Natural killer cell (primary cell): ENCODE measurements around the gene PRKG1. TPM values are rescaled to one million over a fixed set of nuclear protein-coding genes. Genes with fewer than 3 reads are reported as not detected.

Experiments used
- ATAC-seq, 3 donors: fragments of 150-1000 bp in 2 of 3; fragments of 200-7000 bp in 1 of 3; cut with Tn5 transposase; 1 replicate in 1 of 3; 2 replicates in 2 of 3; pipeline ENCODE4 v1.10.0; 2021; ENCODE audit warnings: mild to moderate bottlenecking in 2 of 3, moderate library complexity in 2 of 3
- DNase-seq, 2 donors: peaks; one replicate each; pipeline versions ENCODE4 v3.0.0 to v3.0.0-alpha.2; 2013 to 2021; ENCODE audit warnings: mixed read lengths in 1 of 2
- H3K27ac ChIP-seq: one replicate; pipeline ENCODE4 v1.5.1; 2013; ENCODE audit warnings: mild to moderate bottlenecking, low read length
- H3K27me3 ChIP-seq: one replicate; pipeline ENCODE4 v1.6.1; 2013; ENCODE audit warnings: low read length; ENCODE audit not compliant: control insufficient read depth, insufficient read depth
- H3K36me3 ChIP-seq: one replicate; pipeline ENCODE4 v1.6.1; 2013; ENCODE audit warnings: low read length; ENCODE audit not compliant: control insufficient read depth, insufficient read depth
- H3K4me1 ChIP-seq: one replicate; pipeline ENCODE4 v1.6.1; 2013; ENCODE audit warnings: low read length; ENCODE audit not compliant: control insufficient read depth, insufficient read depth
- H3K4me3 ChIP-seq: one replicate; pipeline ENCODE4 v1.5.1; 2013; ENCODE audit warnings: low read length
- H3K9me3 ChIP-seq: one replicate; pipeline ENCODE4 v1.6.1; 2013; ENCODE audit warnings: low read length; ENCODE audit not compliant: control insufficient read depth, insufficient read depth
- H3K27ac Mint-ChIP-seq, 2 donors: one replicate each; pipeline ENCODE4 v1.8.0; 2022; ENCODE audit warnings: mild to moderate bottlenecking in 2 of 2, mixed read lengths in 2 of 2, moderate library complexity in 1 of 2
- H3K27me3 Mint-ChIP-seq, 2 donors: one replicate each; pipeline ENCODE4 v1.8.0; 2022; ENCODE audit warnings: low read depth in 2 of 2, mixed read lengths in 2 of 2
- H3K36me3 Mint-ChIP-seq: one replicate; pipeline ENCODE4 v1.8.0; 2022; ENCODE audit warnings: mixed read lengths
- H3K4me1 Mint-ChIP-seq, 2 donors: one replicate each; pipeline ENCODE4 v1.8.0; 2022; ENCODE audit warnings: mixed read lengths in 2 of 2
- H3K4me3 Mint-ChIP-seq: one replicate; pipeline ENCODE4 v1.8.0; 2022; ENCODE audit warnings: mild to moderate bottlenecking, moderate library complexity, mixed read lengths
- H3K9me3 Mint-ChIP-seq, 2 donors: one replicate each; pipeline ENCODE4 v1.8.0; 2022; ENCODE audit warnings: mixed read lengths in 2 of 2
- WGBS: methylation state at CpG from one replicate; pipeline ENCODE4 v1.1.7; 2013; ENCODE audit warnings: missing lambda C conversion rate; ENCODE audit not compliant: insufficient coverage; 5-methylcytosine and 5-hydroxymethylcytosine counted together
- intact Hi-C: fragments of 100-400 bp; cut with micrococcal nuclease; formaldehyde crosslinking; loops from one replicate; pipeline ENCODE4 v1.14.2; 2022
- total RNA-seq, 4 donors: library from RNA; stranded (reverse); fragments of 120-200 nt in 1 of 4; gene quantifications; one replicate each; pipeline versions ENCODE4 v1.2.3 to v1.2.4, GENCODE V29; 2013 to 2022
- TF ChIP-seq, protein P1 (sequence below): fragments of 200-600 bp; IDR thresholded peaks from one replicate; pipeline ENCODE4 v1.8.0; 2022; ENCODE audit warnings: antibody characterized with exemption

The PRKG1 gene
- total RNA-seq, 3 donors from 2014 or later (not counting 1 experiment from before 2014, with no cell fraction given), result 0.23 to 0.41 (median 0.35) TPM

DNA sequence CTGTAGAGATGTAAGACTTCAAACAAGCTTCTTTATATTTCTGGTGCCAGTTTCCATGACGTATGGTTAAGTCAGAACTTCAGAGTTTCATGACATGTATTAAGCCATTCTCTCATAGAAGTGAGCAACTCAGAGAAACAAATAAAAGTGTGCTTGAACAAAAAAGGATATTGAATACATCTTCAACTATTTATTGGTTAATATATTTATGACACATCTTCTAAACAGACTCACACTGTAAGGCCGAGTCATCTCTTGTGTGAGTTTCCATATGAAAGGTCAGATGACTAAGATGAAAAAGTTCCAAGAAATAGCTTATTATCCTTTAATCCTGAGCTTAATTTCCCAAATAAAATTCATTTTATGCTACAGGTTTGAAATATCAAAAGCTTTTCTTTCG, 730.6 kb downstream of the PRKG1 start:
- H3K4me3 ChIP-seq, result no peak overlapping the region
- Mint-ChIP-seq H3K27me3 (no peaks in the 10 kb centered on the region), H3K4me1 (no peaks in the 10 kb centered on the region), H3K9me3 (peaks cover 0 to 6% of the 10 kb centered on the region in 2 donors), H3K27ac (no peak overlapping the region), H3K4me3 (no peak overlapping the region), H3K36me3 (no peaks in the 10 kb centered on the region)
- H3K9me3 ChIP-seq, result no peaks in the 10 kb centered on the region
- H3K27ac ChIP-seq, result no peak overlapping the region
- TF ChIP-seq, protein P1, sequence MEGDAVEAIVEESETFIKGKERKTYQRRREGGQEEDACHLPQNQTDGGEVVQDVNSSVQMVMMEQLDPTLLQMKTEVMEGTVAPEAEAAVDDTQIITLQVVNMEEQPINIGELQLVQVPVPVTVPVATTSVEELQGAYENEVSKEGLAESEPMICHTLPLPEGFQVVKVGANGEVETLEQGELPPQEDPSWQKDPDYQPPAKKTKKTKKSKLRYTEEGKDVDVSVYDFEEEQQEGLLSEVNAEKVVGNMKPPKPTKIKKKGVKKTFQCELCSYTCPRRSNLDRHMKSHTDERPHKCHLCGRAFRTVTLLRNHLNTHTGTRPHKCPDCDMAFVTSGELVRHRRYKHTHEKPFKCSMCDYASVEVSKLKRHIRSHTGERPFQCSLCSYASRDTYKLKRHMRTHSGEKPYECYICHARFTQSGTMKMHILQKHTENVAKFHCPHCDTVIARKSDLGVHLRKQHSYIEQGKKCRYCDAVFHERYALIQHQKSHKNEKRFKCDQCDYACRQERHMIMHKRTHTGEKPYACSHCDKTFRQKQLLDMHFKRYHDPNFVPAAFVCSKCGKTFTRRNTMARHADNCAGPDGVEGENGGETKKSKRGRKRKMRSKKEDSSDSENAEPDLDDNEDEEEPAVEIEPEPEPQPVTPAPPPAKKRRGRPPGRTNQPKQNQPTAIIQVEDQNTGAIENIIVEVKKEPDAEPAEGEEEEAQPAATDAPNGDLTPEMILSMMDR, result no peak
- no peak for ATAC-seq
- no peaks in the 10 kb centered on the region for H3K4me1 ChIP-seq
- DNase-seq, result no peak
- H3K27me3 ChIP-seq, result no peaks in the 10 kb centered on the region
- WGBS, result 80% methylated on average over 1 of the region's 3 CpGs
- H3K36me3 ChIP-seq, result no peaks in the 10 kb centered on the region
- intact Hi-C loops, result no loop called here

DNA sequence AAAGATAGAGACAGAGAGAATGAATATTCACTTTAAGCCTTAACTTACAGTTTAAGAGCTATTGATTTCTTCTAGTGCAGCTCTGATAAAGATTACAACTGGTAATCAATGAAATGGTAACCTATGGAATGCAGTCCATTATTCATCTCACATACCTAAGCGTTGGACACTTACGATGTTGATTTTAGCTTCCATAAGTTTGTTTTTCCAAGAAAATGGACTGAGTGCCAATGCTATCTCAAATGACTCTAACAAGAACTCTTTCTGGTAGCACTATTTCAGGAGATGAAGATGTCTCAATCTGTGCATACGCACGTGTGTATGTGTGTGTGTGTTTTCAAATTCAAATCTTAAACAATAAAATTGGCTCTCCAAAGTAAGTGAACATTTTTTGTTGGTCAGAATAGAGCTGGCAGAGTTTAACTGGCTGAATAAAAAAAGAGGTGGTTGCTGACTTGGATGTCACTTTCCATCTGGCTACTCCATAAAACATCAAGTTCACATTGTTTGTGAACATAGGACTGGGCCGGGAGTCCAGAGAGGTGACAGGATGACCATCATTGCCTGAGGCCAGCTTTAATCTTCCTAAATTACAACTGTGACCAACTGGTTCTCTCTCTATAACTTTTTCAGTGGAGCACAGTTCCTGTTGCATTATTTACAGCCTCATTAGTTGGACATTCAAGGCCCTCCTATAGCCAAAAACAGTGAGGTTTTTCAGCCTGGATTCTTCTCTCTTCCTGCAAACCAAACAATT, 732.0 kb downstream of the PRKG1 start:
- no peaks in the 10 kb centered on the region for H3K27me3 Mint-ChIP-seq
- Histone ChIP-seq H3K9me3 (no peaks in the 10 kb centered on the region), H3K4me3 (no peak overlapping the region), H3K27ac (no peak overlapping the region), H3K36me3 (no peaks in the 10 kb centered on the region), H3K4me1 (no peaks in the 10 kb centered on the region), H3K27me3 (no peaks in the 10 kb centered on the region)
- no peak overlapping the region for H3K4me3 Mint-ChIP-seq
- ATAC-seq (no peak), DNase-seq (no peak)
- WGBS, result 98% methylated on average over 5 of the region's 5 CpGs
- no peak overlapping the region for H3K27ac Mint-ChIP-seq
- TF ChIP-seq, protein P1, result no peak
- no peaks in the 10 kb centered on the region for H3K4me1 Mint-ChIP-seq
- no peaks in the 10 kb centered on the region for H3K36me3 Mint-ChIP-seq
- peaks cover 0 to 7% of the 10 kb centered on the region in 2 donors for H3K9me3 Mint-ChIP-seq
- intact Hi-C loops, result no loop called here

DNA sequence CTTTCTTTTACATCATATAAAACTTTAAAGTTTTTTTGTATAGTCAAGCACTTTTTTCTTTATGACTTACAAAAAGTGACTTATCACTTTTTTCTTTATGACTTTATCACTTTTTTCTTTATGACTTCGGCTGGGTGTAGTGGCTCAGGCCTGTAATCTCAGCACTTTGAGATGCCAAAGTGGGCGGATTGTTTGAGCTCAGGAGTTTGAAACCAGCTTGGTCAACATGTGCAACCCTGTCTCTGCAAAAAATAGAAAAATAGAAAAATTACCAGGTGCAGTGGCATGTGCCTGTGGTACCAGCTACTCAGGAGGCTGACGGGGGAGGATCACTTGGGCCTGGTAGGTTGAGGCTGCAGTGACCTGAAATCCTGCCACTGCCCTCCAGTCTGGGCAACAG, 733.9 kb downstream of the PRKG1 start:
- Histone ChIP-seq H3K27ac (no peak overlapping the region), H3K9me3 (no peaks in the 10 kb centered on the region), H3K4me3 (no peak overlapping the region), H3K36me3 (no peaks in the 10 kb centered on the region), H3K4me1 (no peaks in the 10 kb centered on the region), H3K27me3 (no peaks in the 10 kb centered on the region)
- DNase-seq (no peak), ATAC-seq (no peak)
- Mint-ChIP-seq H3K27me3 (no peaks in the 10 kb centered on the region), H3K4me3 (no peak overlapping the region), H3K9me3 (peaks cover 0 to 7% of the 10 kb centered on the region in 2 donors), H3K27ac (no peak overlapping the region), H3K4me1 (no peaks in the 10 kb centered on the region), H3K36me3 (no peaks in the 10 kb centered on the region)
- TF ChIP-seq, protein P1, result no peak
- WGBS, result 82% methylated on average over 3 of the region's 3 CpGs
- intact Hi-C loops, result no loop called here

DNA sequence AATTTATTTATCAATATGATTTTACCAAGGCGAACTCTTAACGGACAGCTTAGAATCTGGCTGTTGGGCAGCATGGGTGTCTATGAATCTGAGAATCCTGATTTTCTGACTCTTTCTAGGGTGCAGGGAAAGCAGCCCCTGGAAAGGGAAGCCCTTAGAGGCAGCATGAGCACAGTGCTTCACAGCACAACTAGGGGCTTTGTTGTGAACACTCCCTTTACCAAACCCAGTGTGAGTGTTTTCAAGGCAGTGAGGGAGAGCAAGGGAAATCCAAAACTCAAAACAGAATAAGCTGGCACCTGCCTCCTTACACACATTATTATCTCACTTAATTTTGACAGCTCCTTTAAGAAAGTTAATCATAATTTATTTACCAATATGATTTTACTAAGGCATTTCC, 741.4 kb downstream of the PRKG1 start:
- Mint-ChIP-seq H3K9me3 (no peaks in the 10 kb centered on the region), H3K4me1 (no peaks in the 10 kb centered on the region), H3K4me3 (no peak overlapping the region), H3K27me3 (peaks cover 0 to 8% of the 10 kb centered on the region in 2 donors), H3K27ac (no peak overlapping the region), H3K36me3 (no peaks in the 10 kb centered on the region)
- H3K27ac ChIP-seq, result no peak overlapping the region
- H3K4me1 ChIP-seq, result no peaks in the 10 kb centered on the region
- DNase-seq (no peak), ATAC-seq (no peak)
- no peak overlapping the region for H3K4me3 ChIP-seq
- intact Hi-C loops, result no loop called here
- H3K9me3 ChIP-seq, result no peaks in the 10 kb centered on the region
- H3K36me3 ChIP-seq, result no peaks in the 10 kb centered on the region
- TF ChIP-seq, protein P1, result no peak
- no peaks in the 10 kb centered on the region for H3K27me3 ChIP-seq
- WGBS, result 75% methylated on average over 2 of the region's 2 CpGs
